IMR-90 (cell line): ENCODE data around the gene ACACA. TPM values are rescaled to one million over a fixed set of nuclear protein-coding genes. Genes with fewer than 3 reads are reported as not detected.

Experiments
- ATAC-seq: fragments of 200-7000 bp; cut with Tn5 transposase; 2 replicates; pipeline ENCODE4 v1.9.1; 2020; ENCODE audit warnings: low read depth, mild to moderate bottlenecking, moderate library complexity
- BruUV-seq: library from RNA; stranded (reverse); fragments of 400-500 nt; replicated peaks from 2 replicates; lab custom pipeline; 2021; lab: Mats Ljungman, UMichigan
- CTCF ChIA-PET: fragments of 300-600 bp; formaldehyde crosslinking; extraction: SDS; loops from one replicate; lab custom pipeline; 2021; ENCODE audit warnings: antibody characterized with exemption; lab: Yijun Ruan, JAX
- POLR2A ChIA-PET: fragments of 300-600 bp; sonication (Branson Sonifier 250); formaldehyde crosslinking; loops from one replicate; lab custom pipeline; 2022; ENCODE audit warnings: antibody characterized with exemption; ENCODE audit not compliant: unreplicated experiment; lab: Charles Lee
- DNase-seq: peaks from one replicate; pipeline ENCODE4 v3.0.0; 2013
- H2AFZ ChIP-seq: replicated peaks from 2 replicates; pipeline ENCODE3; 2013; ENCODE audit warnings: low read length, mild to moderate bottlenecking; ENCODE audit not compliant: poor library complexity
- H2AK5ac ChIP-seq: 2 replicates; pipeline ENCODE4 v1.6.1; 2013; ENCODE audit warnings: low read depth, low read length, inconsistent platforms
- H2AK9ac ChIP-seq: replicated peaks from 2 replicates; pipeline ENCODE3; 2013; ENCODE audit warnings: mild to moderate bottlenecking, low read depth, low read length, moderate library complexity; ENCODE audit not compliant: poor library complexity
- H2BK120ac ChIP-seq: 2 replicates; pipeline ENCODE4 v1.6.1; 2013; ENCODE audit warnings: low read depth, low read length, inconsistent platforms
- H2BK15ac ChIP-seq: 3 replicates; pipeline ENCODE4 v1.6.1; 2013; ENCODE audit warnings: low read depth, low read length, inconsistent platforms
- H2BK20ac ChIP-seq: 2 replicates; pipeline ENCODE4 v1.6.1; 2013; ENCODE audit warnings: low read depth, mild to moderate bottlenecking, inconsistent platforms, low read length, moderate library complexity
- H2BK5ac ChIP-seq: 2 replicates; pipeline ENCODE4 v1.6.1; 2013; ENCODE audit warnings: mild to moderate bottlenecking, low read depth, low read length, inconsistent platforms; ENCODE audit not compliant: poor library complexity, severe bottlenecking
- H3K14ac ChIP-seq: replicated peaks from 2 replicates; pipeline ENCODE4 v1.6.1; 2013; ENCODE audit warnings: low read depth, low read length, inconsistent platforms
- H3K18ac ChIP-seq: 2 replicates; pipeline ENCODE4 v1.6.1; 2013; ENCODE audit warnings: low read depth, low read length, control low read depth
- H3K23ac ChIP-seq: 2 replicates; pipeline ENCODE4 v1.6.1; 2013; ENCODE audit warnings: low read depth, low read length, inconsistent platforms
- H3K27ac ChIP-seq: 2 replicates; pipeline ENCODE4 v1.5.1; 2013; ENCODE audit warnings: mild to moderate bottlenecking, control low read depth, low read length; ENCODE audit not compliant: insufficient read depth
- H3K27me3 ChIP-seq: 2 replicates; pipeline ENCODE4 v1.6.1; 2013; ENCODE audit warnings: low read length; ENCODE audit not compliant: control insufficient read depth, insufficient read depth
- H3K36me3 ChIP-seq: 2 replicates; pipeline ENCODE4 v1.6.1; 2013; ENCODE audit warnings: low read length, mixed read lengths; ENCODE audit not compliant: control insufficient read depth, insufficient read depth
- H3K4ac ChIP-seq: 2 replicates; pipeline ENCODE4 v1.6.1; 2013; ENCODE audit warnings: low read depth, low read length, inconsistent platforms
- H3K4me1 ChIP-seq: 2 replicates; pipeline ENCODE4 v1.6.1; 2013; ENCODE audit warnings: low read length, mixed read lengths; ENCODE audit not compliant: control insufficient read depth, insufficient read depth
- H3K4me2 ChIP-seq: 2 replicates; pipeline ENCODE4 v1.6.1; 2013; ENCODE audit warnings: low read depth, mild to moderate bottlenecking, control low read depth, low read length, moderate library complexity
- H3K4me3 ChIP-seq: 2 replicates; pipeline ENCODE4 v1.5.1; 2013; ENCODE audit warnings: low read depth, mild to moderate bottlenecking, control low read depth, low read length, moderate library complexity; ENCODE audit not compliant: insufficient read depth
- H3K56ac ChIP-seq: 2 replicates; pipeline ENCODE4 v1.6.1; 2013; ENCODE audit warnings: low read length, inconsistent platforms; ENCODE audit not compliant: insufficient read depth; ENCODE audit errors: extremely low read depth
- H3K79me1 ChIP-seq, 2 experiments: 2 replicates each; pipeline ENCODE4 v1.6.1; 2013; ENCODE audit warnings: low read length in 2 of 2, inconsistent platforms in 1 of 2, low read depth in 1 of 2
- H3K9ac ChIP-seq: 2 replicates; pipeline ENCODE4 v1.6.1; 2013; ENCODE audit warnings: low read depth, low read length, control low read depth
- H3K9me1 ChIP-seq: 2 replicates; pipeline ENCODE4 v1.6.1; 2013; ENCODE audit warnings: low read length, inconsistent platforms; ENCODE audit not compliant: insufficient read depth
- H3K9me3 ChIP-seq: 2 replicates; pipeline ENCODE4 v1.6.1; 2013; ENCODE audit warnings: low read length; ENCODE audit not compliant: control insufficient read depth, insufficient read depth
- H4K20me1 ChIP-seq: 2 replicates; pipeline ENCODE4 v1.6.1; 2013; ENCODE audit warnings: low read length, inconsistent platforms; ENCODE audit not compliant: insufficient read depth
- H4K5ac ChIP-seq: 2 replicates; pipeline ENCODE4 v1.6.1; 2013; ENCODE audit warnings: mild to moderate bottlenecking, low read depth, low read length, control low read depth
- H4K8ac ChIP-seq, 2 experiments: 2 replicates each; pipeline ENCODE4 v1.6.1; 2013; ENCODE audit warnings: low read depth in 2 of 2, low read length in 2 of 2, control low read depth in 1 of 2, inconsistent platforms in 1 of 2
- H4K91ac ChIP-seq: 2 replicates; pipeline ENCODE4 v1.6.1; 2013; ENCODE audit warnings: low read depth, low read length, inconsistent platforms; ENCODE audit not compliant: insufficient read depth
- BHLHE40 ChIP-seq: fragments of 150-350 bp; IDR thresholded peaks from 2 replicates; pipeline ENCODE4 v1.6.1; 2016; ENCODE audit warnings: mild to moderate bottlenecking, low read depth, low read length
- CEBPB ChIP-seq: IDR thresholded peaks from 2 replicates; pipeline ENCODE4 v1.6.1; 2012; ENCODE audit warnings: low read depth, low read length, improper control_type of control experiment
- CHD1 ChIP-seq: IDR thresholded peaks from 2 replicates; pipeline ENCODE4 v1.6.1; 2012; ENCODE audit warnings: low read depth, low read length, improper control_type of control experiment
- CTCF ChIP-seq: conservative IDR thresholded peaks from 2 replicates; pipeline ENCODE4 v1.5.1; 2012; ENCODE audit warnings: mild to moderate bottlenecking, low read depth, low read length, improper control_type of control experiment
- FOS ChIP-seq: fragments of 150-350 bp; IDR thresholded peaks from 2 replicates; pipeline ENCODE4 v1.6.1; 2016; ENCODE audit warnings: low read depth, low read length
- MAFK ChIP-seq: IDR thresholded peaks from 2 replicates; pipeline ENCODE4 v1.6.1; 2012; ENCODE audit warnings: low read depth, low read length, improper control_type of control experiment
- MAZ ChIP-seq: IDR thresholded peaks from 2 replicates; pipeline ENCODE4 v1.6.1; 2012; ENCODE audit warnings: low read depth, mild to moderate bottlenecking, low read length, improper control_type of control experiment, moderate library complexity, borderline replicate concordance
- MXI1 ChIP-seq: IDR thresholded peaks from 2 replicates; pipeline ENCODE4 v1.6.1; 2012; ENCODE audit warnings: low read depth, mild to moderate bottlenecking, low read length, moderate library complexity, borderline replicate concordance
- NFE2L2 ChIP-seq: fragments of 150-350 bp; IDR thresholded peaks from 2 replicates; pipeline ENCODE4 v1.6.1; 2016; ENCODE audit warnings: low read depth, mild to moderate bottlenecking, low read length
- RAD21 ChIP-seq: IDR thresholded peaks from 2 replicates; pipeline ENCODE4 v1.6.1; 2012; ENCODE audit warnings: low read length, improper control_type of control experiment
- RCOR1 ChIP-seq: IDR thresholded peaks from 2 replicates; pipeline ENCODE4 v1.6.1; 2012; ENCODE audit warnings: mild to moderate bottlenecking, low read length, improper control_type of control experiment; ENCODE audit not compliant: insufficient replicate concordance
- RFX5 ChIP-seq: IDR thresholded peaks from 2 replicates; pipeline ENCODE4 v1.8.0; 2012; ENCODE audit warnings: low read depth, mild to moderate bottlenecking, low read length, moderate library complexity
- SMC3 ChIP-seq: fragments of 150-350 bp; IDR thresholded peaks from 2 replicates; pipeline ENCODE4 v1.6.1; 2016; ENCODE audit warnings: low read depth, mild to moderate bottlenecking, antibody characterized with exemption, low read length, moderate library complexity
- WGBS, 2 experiments: methylation state at CpG; one replicate each; pipeline versions ENCODE4 v1.1.5 to v1.1.7; 2013; ENCODE audit warnings: missing lambda C conversion rate in 2 of 2; ENCODE audit not compliant: insufficient read length in 1 of 2; ENCODE audit errors: extremely low coverage in 2 of 2; 5-methylcytosine and 5-hydroxymethylcytosine counted together
- dilution Hi-C: fragments of 300-500 bp; cut with HindIII; formaldehyde crosslinking; loops from one replicate; pipeline ENCODE4 v1.14.3; 2018; ENCODE audit warnings: low sequenced_read_pairs; ENCODE audit not compliant: unreplicated experiment
- in situ Hi-C: fragments of 300-500 bp; cut with MboI; formaldehyde crosslinking; loops from 3 replicates; pipeline ENCODE4 v1.14.3; 2019; ENCODE audit warnings: low sequenced_read_pairs, inconsistent platforms, mixed read lengths
- intact Hi-C: fragments of 100-400 bp; cut with micrococcal nuclease; formaldehyde crosslinking; loops from 2 replicates; pipeline ENCODE4 v1.10.0; 2022
- polyA plus RNA-seq, 3 experiments: library from polyadenylated mRNA; depleted of rRNA; stranded (reverse); fragments of >200 nt; gene quantifications; 2 replicates each; pipeline ENCODE4 v1.2.3, GENCODE V29; 2012; ENCODE audit warnings: low replicate concordance in 1 of 3
- total RNA-seq: library from RNA; depleted of rRNA; stranded (reverse); fragments of >200 nt; gene quantifications from 2 replicates; pipeline ENCODE4 v1.2.3, GENCODE V29; 2012
- TF ChIP-seq, protein P1 (sequence below): fragments of 150-350 bp; IDR thresholded peaks from 2 replicates; pipeline ENCODE4 v1.6.1; 2016; ENCODE audit warnings: low read depth, mild to moderate bottlenecking, low read length, moderate library complexity, borderline replicate concordance

The ACACA gene
- total and polyA plus RNA-seq, 2 of the 4 experiments (the other 2 are of a cell fraction), result 21.3 to 39.1 TPM

DNA sequence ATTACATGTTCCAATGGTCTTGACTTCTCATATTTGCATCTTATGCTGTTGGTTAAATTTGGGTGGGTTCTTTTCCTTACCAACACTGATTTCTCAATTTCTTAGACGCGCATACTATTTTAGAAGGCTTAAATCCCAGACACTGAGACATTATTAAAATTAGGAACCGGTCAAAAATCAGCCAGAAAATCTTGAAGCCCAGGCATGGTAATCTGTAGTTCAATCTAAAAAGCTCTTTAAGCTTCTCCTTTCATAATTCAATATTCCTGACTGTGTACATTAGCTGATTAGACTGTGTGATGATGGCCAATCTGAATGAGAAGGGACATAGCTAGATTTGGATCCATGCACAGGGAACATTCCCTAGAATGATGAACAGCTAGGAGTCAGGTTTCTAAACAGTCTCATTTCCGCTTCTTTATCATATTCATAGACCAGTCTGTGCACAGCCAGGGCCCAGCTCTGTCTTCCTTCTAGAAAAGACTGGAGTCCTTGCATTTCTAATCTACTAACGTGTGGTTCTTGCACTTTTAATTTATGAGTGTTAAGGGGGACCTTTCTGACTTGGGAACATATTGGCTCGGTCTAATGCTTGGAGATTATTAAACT, 268.6 kb downstream of the ACACA start:
- TSS peak; percentile 6 for BruUV-seq
- Histone ChIP-seq H2AK5ac (no peak overlapping the region), H3K23ac (no peak overlapping the region), H4K8ac (no peak overlapping the region), H3K36me3 (no peaks in the 10 kb centered on the region; the same call in 1 of the 2 replicates), H3K18ac (no peak overlapping the region), H2BK15ac (no peak overlapping the region), H3K9me3 (no peaks in the 10 kb centered on the region), H2AFZ (no peak overlapping the region), H2BK20ac (no peak overlapping the region), H3K9ac (no peak overlapping the region), H2BK5ac (no peak overlapping the region), H3K14ac (no peak overlapping the region), H3K4me3 (no peak overlapping the region), H4K5ac (no peak overlapping the region), H4K91ac (no peak overlapping the region), H4K20me1 (no peaks in the 10 kb centered on the region), H3K79me1 (no peaks in the 10 kb centered on the region), H3K9me1 (no peaks in the 10 kb centered on the region; the same call in 1 of the 2 replicates), H3K27me3 (no peaks in the 10 kb centered on the region), H3K4me1 (no peaks in the 10 kb centered on the region), H3K56ac (no peak overlapping the region), H2AK9ac (no peak overlapping the region), H3K4me2 (no peak overlapping the region), H3K27ac (no peak overlapping the region), H3K4ac (no peak overlapping the region), H2BK120ac (no peak overlapping the region)
- in situ Hi-C loops, result no loop called here
- no CpG with 5 or more reads among the region's 6 CpGs for WGBS, 2 experiments
- no peak for ATAC-seq
- TF ChIP-seq SMC3, result no peak
- TF ChIP-seq RFX5, result no peak
- no peak for TF ChIP-seq CHD1
- no peak for TF ChIP-seq RAD21
- no peak for TF ChIP-seq CTCF
- TF ChIP-seq BHLHE40, result no peak
- TF ChIP-seq NFE2L2, result no peak
- TF ChIP-seq CEBPB, result no peak
- TF ChIP-seq FOS, result no peak
- TF ChIP-seq, protein P1, sequence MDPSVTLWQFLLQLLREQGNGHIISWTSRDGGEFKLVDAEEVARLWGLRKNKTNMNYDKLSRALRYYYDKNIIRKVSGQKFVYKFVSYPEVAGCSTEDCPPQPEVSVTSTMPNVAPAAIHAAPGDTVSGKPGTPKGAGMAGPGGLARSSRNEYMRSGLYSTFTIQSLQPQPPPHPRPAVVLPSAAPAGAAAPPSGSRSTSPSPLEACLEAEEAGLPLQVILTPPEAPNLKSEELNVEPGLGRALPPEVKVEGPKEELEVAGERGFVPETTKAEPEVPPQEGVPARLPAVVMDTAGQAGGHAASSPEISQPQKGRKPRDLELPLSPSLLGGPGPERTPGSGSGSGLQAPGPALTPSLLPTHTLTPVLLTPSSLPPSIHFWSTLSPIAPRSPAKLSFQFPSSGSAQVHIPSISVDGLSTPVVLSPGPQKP, result no peak
- no peak for TF ChIP-seq MXI1
- no peak for TF ChIP-seq MAZ
- TF ChIP-seq MAFK, result no peak
- TF ChIP-seq RCOR1, result no peak
- POLR2A ChIA-PET, result no interaction called here
- no peak for DNase-seq
- dilution Hi-C loops, result no loop called here
- CTCF ChIA-PET, result interaction anchor here (0.5 to 1.1 kb wide), 2 partner anchors 16 to 30 kb away, joined by 3 to 4 read pairs; no protein-coding TSS in a partner anchor
- intact Hi-C loops, result no loop called here
